A673 (cell line): ENCODE results near the gene C6. TPM values are rescaled to one million over a fixed set of nuclear protein-coding genes. Genes with fewer than 3 reads are reported as not detected.

Source experiments
- BruUV-seq: library from RNA; stranded (reverse); fragments of 400-500 nt; replicated peaks from 2 replicates; lab custom pipeline; 2021; lab: Mats Ljungman, UMichigan
- CTCF ChIA-PET: fragments of 300-600 bp; sonication (Branson Sonifier 250); formaldehyde crosslinking; loops from one replicate; lab custom pipeline; 2022; ENCODE audit warnings: antibody characterized with exemption; lab: Charles Lee
- POLR2A ChIA-PET: fragments of 300-600 bp; sonication (Branson Sonifier 250); formaldehyde crosslinking; loops from one replicate; lab custom pipeline; 2022; ENCODE audit warnings: antibody characterized with exemption; ENCODE audit not compliant: low non-redundant PET; lab: Charles Lee
- DNase-seq: peaks from one replicate; pipeline ENCODE4 v3.0.0-alpha.2; 2015; ENCODE audit warnings: low spot score
- H3K27ac ChIP-seq: fragments of 200-600 bp; sonication (generic); 2 replicates; pipeline ENCODE4 v1.5.1; 2016; ENCODE audit warnings: mixed run types, low read depth, mild to moderate bottlenecking, mixed read lengths, antibody characterized with exemption, low read length; ENCODE audit not compliant: poor library complexity, severe bottlenecking
- H3K27me3 ChIP-seq: fragments of 200-600 bp; sonication (generic); replicated peaks from 2 replicates; pipeline ENCODE4 v1.6.1; 2017; ENCODE audit warnings: mixed run types, low read depth, mild to moderate bottlenecking, mixed read lengths, antibody characterized with exemption, low read length; ENCODE audit not compliant: insufficient read depth, poor library complexity
- H3K36me3 ChIP-seq: fragments of 200-600 bp; sonication (generic); 2 replicates; pipeline ENCODE4 v1.6.1; 2016; ENCODE audit warnings: mixed run types, mild to moderate bottlenecking, mixed read lengths, antibody characterized with exemption, low read length; ENCODE audit not compliant: insufficient read depth, poor library complexity, severe bottlenecking
- H3K4me1 ChIP-seq: fragments of 200-600 bp; sonication (generic); 2 replicates; pipeline ENCODE4 v1.6.1; 2017; ENCODE audit warnings: mixed run types, mild to moderate bottlenecking, mixed read lengths, antibody characterized with exemption, low read length; ENCODE audit not compliant: insufficient read depth, poor library complexity, severe bottlenecking
- H3K4me3 ChIP-seq: fragments of 200-600 bp; sonication (generic); 2 replicates; pipeline ENCODE4 v1.5.1; 2016; ENCODE audit warnings: low read depth, mixed run types, mild to moderate bottlenecking, mixed read lengths, low read length; ENCODE audit not compliant: poor library complexity, severe bottlenecking
- H3K9me3 ChIP-seq: fragments of 200-600 bp; sonication (generic); 2 replicates; pipeline ENCODE4 v1.6.1; 2016; ENCODE audit warnings: mixed run types, low read depth, mild to moderate bottlenecking, mixed read lengths, antibody characterized with exemption, low read length; ENCODE audit not compliant: poor library complexity, severe bottlenecking
- EZH2 ChIP-seq: fragments of 200-600 bp; sonication (generic); IDR thresholded peaks from 2 replicates; pipeline ENCODE4 v1.6.1; 2017; ENCODE audit warnings: borderline replicate concordance, low read depth, mild to moderate bottlenecking, mixed read lengths, antibody characterized with exemption, low read length; ENCODE audit not compliant: poor library complexity, severe bottlenecking
- intact Hi-C: fragments of 100-400 bp; cut with micrococcal nuclease; formaldehyde crosslinking; loops from one replicate; pipeline ENCODE4 v1.10.0; 2022; ENCODE audit not compliant: unreplicated experiment
- total RNA-seq: library from RNA; stranded (reverse); gene quantifications from 2 replicates; pipeline ENCODE4 v1.2.3, GENCODE V29; 2021
- TF ChIP-seq, protein P1 (sequence below): fragments of 300-800, 200-600 bp; sonication (generic); conservative IDR thresholded peaks from 2 replicates; pipeline ENCODE4 v1.5.1; 2017; ENCODE audit warnings: low read depth, mild to moderate bottlenecking, antibody characterized with exemption, low read length, moderate library complexity, mixed read lengths

The C6 gene
- total RNA-seq, 1 experiment from 2014 or later, result 6.1 TPM

DNA sequence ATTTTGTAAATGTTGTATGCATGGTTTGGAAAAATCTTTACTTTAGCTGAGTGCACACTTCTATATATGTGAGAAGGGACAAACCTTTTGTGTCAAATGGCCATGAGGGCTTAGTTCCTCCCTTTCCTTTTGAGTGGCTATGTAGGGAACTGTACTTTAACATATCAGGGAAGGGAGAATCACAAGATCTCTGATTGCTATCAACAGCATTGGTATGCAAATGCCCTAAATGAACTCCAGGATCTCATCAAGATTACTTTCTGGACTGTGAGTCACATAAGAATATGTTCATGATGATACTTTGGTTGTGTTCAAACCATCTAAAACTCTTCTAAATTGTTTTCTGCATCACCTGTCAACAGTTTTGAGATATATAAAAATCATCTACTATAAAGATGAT is 111.0 kb downstream of the C6 start:
- no peak for DNase-seq
- no peak overlapping the region for H3K4me3 ChIP-seq
- no peaks in the 10 kb centered on the region for H3K36me3 ChIP-seq
- H3K27me3 ChIP-seq, result no peaks in the 10 kb centered on the region
- ChIA-PET CTCF (no interaction called here), POLR2A (no interaction called here)
- H3K9me3 ChIP-seq, result no peaks in the 10 kb centered on the region
- TF ChIP-seq EZH2, result no peak
- TF ChIP-seq, protein P1, sequence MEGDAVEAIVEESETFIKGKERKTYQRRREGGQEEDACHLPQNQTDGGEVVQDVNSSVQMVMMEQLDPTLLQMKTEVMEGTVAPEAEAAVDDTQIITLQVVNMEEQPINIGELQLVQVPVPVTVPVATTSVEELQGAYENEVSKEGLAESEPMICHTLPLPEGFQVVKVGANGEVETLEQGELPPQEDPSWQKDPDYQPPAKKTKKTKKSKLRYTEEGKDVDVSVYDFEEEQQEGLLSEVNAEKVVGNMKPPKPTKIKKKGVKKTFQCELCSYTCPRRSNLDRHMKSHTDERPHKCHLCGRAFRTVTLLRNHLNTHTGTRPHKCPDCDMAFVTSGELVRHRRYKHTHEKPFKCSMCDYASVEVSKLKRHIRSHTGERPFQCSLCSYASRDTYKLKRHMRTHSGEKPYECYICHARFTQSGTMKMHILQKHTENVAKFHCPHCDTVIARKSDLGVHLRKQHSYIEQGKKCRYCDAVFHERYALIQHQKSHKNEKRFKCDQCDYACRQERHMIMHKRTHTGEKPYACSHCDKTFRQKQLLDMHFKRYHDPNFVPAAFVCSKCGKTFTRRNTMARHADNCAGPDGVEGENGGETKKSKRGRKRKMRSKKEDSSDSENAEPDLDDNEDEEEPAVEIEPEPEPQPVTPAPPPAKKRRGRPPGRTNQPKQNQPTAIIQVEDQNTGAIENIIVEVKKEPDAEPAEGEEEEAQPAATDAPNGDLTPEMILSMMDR, result no peak
- H3K27ac ChIP-seq, result no peak overlapping the region
- BruUV-seq, result no TSS peak
- intact Hi-C loops, result no loop called here
- no peaks in the 10 kb centered on the region for H3K4me1 ChIP-seq

GRCh38 chr5:41097642-41098041 is 115.7 kb downstream of the C6 start:
- Histone ChIP-seq H3K36me3 (no peaks in the 10 kb centered on the region), H3K27me3 (no peaks in the 10 kb centered on the region), H3K4me3 (no peak overlapping the region), H3K4me1 (no peaks in the 10 kb centered on the region), H3K9me3 (no peaks in the 10 kb centered on the region), H3K27ac (no peak overlapping the region)
- no TSS peak for BruUV-seq
- intact Hi-C loops, result no loop called here
- no peak for DNase-seq
- POLR2A ChIA-PET, result no interaction called here
- CTCF ChIA-PET, result no interaction called here
- TF ChIP-seq EZH2, result no peak

DNA sequence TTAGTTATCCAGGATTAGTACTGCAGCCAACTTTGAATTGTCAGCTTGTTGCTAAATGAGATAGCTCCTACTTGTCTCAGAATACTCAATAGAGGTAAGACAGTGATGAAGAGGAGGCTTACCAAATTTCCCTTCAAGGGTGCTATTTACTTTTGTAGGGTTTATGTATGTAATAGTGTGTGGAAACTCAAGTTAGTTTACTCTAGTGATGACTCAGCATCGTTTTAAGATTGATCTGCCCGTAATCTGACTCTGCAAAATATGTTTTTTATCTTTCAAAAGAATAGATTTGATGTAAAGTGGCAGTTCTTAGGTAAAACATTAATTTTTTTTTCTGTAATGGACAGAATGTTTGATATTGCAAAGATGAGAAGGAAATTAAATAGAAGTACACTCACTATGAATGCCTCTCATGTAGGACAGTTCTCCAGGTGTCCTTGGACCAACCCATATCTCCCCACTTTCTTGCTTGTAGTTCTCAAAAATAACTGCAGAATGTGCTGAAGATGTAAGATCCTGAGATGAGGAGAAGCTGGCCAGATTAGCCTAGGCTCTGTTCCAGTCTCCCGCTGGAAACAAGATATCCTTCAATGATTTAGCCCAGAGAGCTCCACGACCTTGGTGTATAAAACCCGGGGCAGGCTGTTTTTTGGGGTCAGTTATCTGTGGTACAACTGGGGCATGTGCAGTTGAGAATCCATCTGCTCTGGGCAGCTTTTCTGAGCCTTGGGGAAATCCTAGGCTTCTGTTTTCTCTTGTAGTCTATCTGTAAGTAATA is 117.8 kb downstream of the C6 start:
- no peak for DNase-seq
- no peaks in the 10 kb centered on the region for H3K9me3 ChIP-seq
- no peak overlapping the region for H3K4me3 ChIP-seq
- H3K36me3 ChIP-seq, result no peaks in the 10 kb centered on the region
- intact Hi-C loops, result no loop called here
- H3K27me3 ChIP-seq, result no peaks in the 10 kb centered on the region
- TF ChIP-seq, protein P1, result no peak
- no peak for TF ChIP-seq EZH2
- no TSS peak for BruUV-seq
- POLR2A ChIA-PET, result no interaction called here
- no peaks in the 10 kb centered on the region for H3K4me1 ChIP-seq
- H3K27ac ChIP-seq, result no peak overlapping the region
- CTCF ChIA-PET, result no interaction called here

GRCh38 chr5:41094871-41095270 is 118.5 kb downstream of the C6 start:
- no peaks in the 10 kb centered on the region for H3K36me3 ChIP-seq
- no peaks in the 10 kb centered on the region for H3K4me1 ChIP-seq
- H3K27ac ChIP-seq, result no peak overlapping the region
- ChIA-PET CTCF (no interaction called here), POLR2A (no interaction called here)
- no peak overlapping the region for H3K4me3 ChIP-seq
- TF ChIP-seq, protein P1, result no peak
- TF ChIP-seq EZH2, result no peak
- no peak for DNase-seq
- H3K9me3 ChIP-seq, result no peaks in the 10 kb centered on the region
- H3K27me3 ChIP-seq, result no peaks in the 10 kb centered on the region
- intact Hi-C loops, result no loop called here
- BruUV-seq, result no TSS peak
